K562 (cell line): ENCODE results near the gene SKP2. TPM values are rescaled to one million over a fixed set of nuclear protein-coding genes. Genes with fewer than 3 reads are reported as not detected.

Source experiments
- ZNF318 ChIP-seq, 2 experiments: fragments of 450-650 bp; IDR thresholded peaks; 2 replicates each; pipeline ENCODE4 v1.6.1; 2016; ENCODE audit warnings: mild to moderate bottlenecking in 2 of 2, borderline replicate concordance in 1 of 2, low read depth in 1 of 2, moderate library complexity in 1 of 2
- polyA plus RNA-seq, 8 experiments: library from polyadenylated mRNA; depleted of rRNA in 4 of 8; stranded (reverse) in 5 of 8; unstranded in 3 of 8; fragments of >200 nt; fragmentation: Nextera tagmentation in 2 of 8; fragmentation: Illumina TruSeq in 1 of 8; extraction: Ambion mirVana in 2 of 8; extraction: Trizol in 1 of 8; gene quantifications; 2 replicates each; pipeline versions ENCODE4 v1.2.1 to v1.2.3, GENCODE V29; 2011 to 2014; ENCODE audit warnings: inconsistent platforms in 1 of 8, missing spikeins in 1 of 8
- total RNA-seq, 7 experiments: library from RNA; depleted of rRNA in 6 of 7; stranded (reverse); fragments of >200 nt in 6 of 7; fragmentation: Illumina TruSeq in 2 of 7; extraction: Trizol in 2 of 7; gene quantifications; 2 replicates each; pipeline versions ENCODE4 v1.2.1 to v1.2.3, GENCODE V29; 2011 to 2021; ENCODE audit warnings: low replicate concordance in 1 of 7

SKP2 gene
- total and polyA plus RNA-seq, 9 of the 15 experiments (the other 6 are each of a cell fraction or from before 2014, with no cell fraction given) = 30.0 to 97.5 (median 80.8) TPM

GRCh38 chr5:36161361-36161760 lies 9.4 kb downstream of the SKP2 start (continued):
- TF ChIP-seq ZNF318 (IDR thresholded peaks at IDR 0.05; ENCODE audit: borderline replicate concordance in 1 of 2, low read depth in 1 of 2) = no peak
